Measurements from ENCODE around the gene ING5.

GRCh38 chr2:241742320-241742939 lies 40.6 kb downstream of the ING5 start:
- TF ChIP-seq POLR2A (IDR thresholded peaks at IDR 0.05; ENCODE audit: low read length) (no peak), GATA1 (IDR thresholded peaks at IDR 0.05; ENCODE audit: low read depth, low read length) (no peak)

Measured in erythroblast (primary cell).